GM12878 (cell line): ENCODE data around the gene ATG10. TPM values are rescaled to one million over a fixed set of nuclear protein-coding genes. Genes with fewer than 3 reads are reported as not detected.

Experiments used
- ATAC-seq: fragments of 200-7000 bp; cut with Tn5 transposase; 3 replicates; pipeline ENCODE4 v1.9.1; 2020; ENCODE audit warnings: mild to moderate bottlenecking, moderate library complexity
- BruUV-seq: library from RNA; stranded (reverse); fragments of 400-500 nt; replicated peaks from 2 replicates; lab custom pipeline; 2021; lab: Mats Ljungman, UMichigan
- CTCF ChIA-PET: fragments of 300-600 bp; sonication (Branson Sonifier 250); formaldehyde crosslinking; extraction: SDS; loops from one replicate; lab custom pipeline; 2021; ENCODE audit warnings: inconsistent platforms; lab: Yijun Ruan, JAX
- POLR2A ChIA-PET: fragments of 350-600 bp; formaldehyde crosslinking; extraction: SDS; loops from one replicate; lab custom pipeline; 2021; ENCODE audit warnings: inconsistent platforms; lab: Charles Lee
- RAD21 ChIA-PET: fragments of 300-600 bp; sonication (Branson Sonifier 250); formaldehyde crosslinking; loops from one replicate; lab custom pipeline; 2023; ENCODE audit warnings: antibody characterized with exemption; ENCODE audit not compliant: unreplicated experiment; lab: Charles Lee
- SMC1A ChIA-PET: fragments of 300-600 bp; sonication (Branson Sonifier 250); formaldehyde crosslinking; loops from one replicate; lab custom pipeline; 2023; ENCODE audit not compliant: unreplicated experiment, uncharacterized antibody; lab: Charles Lee
- DNase-seq: peaks from one replicate; pipeline ENCODE4 v3.0.0-alpha.2; 2011; ENCODE audit warnings: low read depth, low spot score
- FAIRE-seq: peaks from 3 replicates; lab custom pipeline; 2011; peaks lifted over from hg19 to GRCh38; lab: Jason Lieb, UNC
- H2AFZ ChIP-seq: 2 replicates; pipeline ENCODE4 v1.6.0; 2011; ENCODE audit warnings: low read depth, low read length, control low read depth; ENCODE audit not compliant: control insufficient read depth
- H3K27ac ChIP-seq: 2 replicates; pipeline ENCODE4 v1.5.1; 2011; ENCODE audit warnings: control low read depth; ENCODE audit not compliant: control insufficient read depth, insufficient read depth
- H3K27me3 ChIP-seq, 2 experiments: replicated peaks in 1 of 2; 2 replicates each; pipeline versions ENCODE4 v1.6.0 to v1.6.1; 2011; ENCODE audit warnings: low read length in 1 of 2; ENCODE audit not compliant: control insufficient read depth in 2 of 2, insufficient read depth in 2 of 2
- H3K36me3 ChIP-seq, 2 experiments: 2 replicates each; pipeline ENCODE4 v1.5.1; 2011; ENCODE audit warnings: low read length in 1 of 2; ENCODE audit not compliant: control insufficient read depth in 2 of 2, insufficient read depth in 2 of 2
- H3K4me1 ChIP-seq: 2 replicates; pipeline ENCODE4 v1.6.1; 2011; ENCODE audit warnings: mild to moderate bottlenecking, low read length, moderate library complexity, mixed read lengths; ENCODE audit not compliant: control insufficient read depth, insufficient read depth
- H3K4me2 ChIP-seq: 2 replicates; pipeline ENCODE4 v1.6.0; 2011; ENCODE audit warnings: control low read depth; ENCODE audit not compliant: control insufficient read depth, insufficient read depth
- H3K4me3 ChIP-seq: fragments of 200-600 bp; sonication (generic); 2 replicates; pipeline ENCODE4 v1.5.1; 2016
- H3K79me2 ChIP-seq: 2 replicates; pipeline ENCODE4 v1.6.0; 2011; ENCODE audit warnings: low read length; ENCODE audit not compliant: control insufficient read depth, insufficient read depth
- H3K9ac ChIP-seq: 2 replicates; pipeline ENCODE4 v1.8.0; 2011; ENCODE audit warnings: low read length, control low read depth, mixed read lengths; ENCODE audit not compliant: control insufficient read depth, insufficient read depth
- H3K9me3 ChIP-seq: replicated peaks from 3 replicates; pipeline ENCODE4 v1.5.1; 2011; ENCODE audit warnings: mild to moderate bottlenecking, low read length; ENCODE audit not compliant: control insufficient read depth, insufficient read depth
- H4K20me1 ChIP-seq: 2 replicates; pipeline ENCODE4 v1.6.0; 2011; ENCODE audit not compliant: control insufficient read depth, insufficient read depth
- BCL3 ChIP-seq: IDR thresholded peaks from 2 replicates; pipeline ENCODE4 v1.6.1; 2011; ENCODE audit warnings: borderline replicate concordance, low read depth, mild to moderate bottlenecking, moderate library complexity, low read length; ENCODE audit not compliant: insufficient read depth, poor library complexity, severe bottlenecking
- CEBPB ChIP-seq, 2 experiments: fragments of 150-350 bp in 1 of 2; IDR thresholded peaks; 2 replicates each; pipeline ENCODE4 v1.6.1; 2012 to 2014; ENCODE audit warnings: low read depth in 2 of 2, low read length in 2 of 2, borderline replicate concordance in 1 of 2, inconsistent platforms in 1 of 2
- GATAD2B ChIP-seq: fragments of 450-650 bp; conservative IDR thresholded peaks from 2 replicates; pipeline ENCODE4 v1.6.1; 2017; ENCODE audit warnings: low read depth, mild to moderate bottlenecking, moderate library complexity
- HCFC1 ChIP-seq: fragments of 150-350 bp; IDR thresholded peaks from 2 replicates; pipeline ENCODE4 v1.6.1; 2014; ENCODE audit warnings: low read length
- NBN ChIP-seq: fragments of 450-650 bp; IDR thresholded peaks from 2 replicates; pipeline ENCODE4 v1.6.1; 2016
- POLR2A ChIP-seq: IDR thresholded peaks from 2 replicates; pipeline ENCODE4 v1.6.1; 2011; ENCODE audit warnings: low read depth, mild to moderate bottlenecking, low read length
- RAD21 ChIP-seq: IDR thresholded peaks from 2 replicates; pipeline ENCODE4 v1.6.1; 2011; ENCODE audit warnings: mild to moderate bottlenecking, low read depth, low read length, moderate library complexity; ENCODE audit not compliant: insufficient read depth
- RELA ChIP-seq: fragments of 450-650 bp; IDR thresholded peaks from 2 replicates; pipeline ENCODE4 v1.8.0; 2014; ENCODE audit warnings: borderline replicate concordance; ENCODE audit not compliant: partially characterized antibody
- TARDBP ChIP-seq: IDR thresholded peaks from 2 replicates; pipeline ENCODE4 v1.6.1; 2016; ENCODE audit warnings: borderline replicate concordance
- ZZZ3 ChIP-seq: IDR thresholded peaks from 2 replicates; pipeline ENCODE4 v1.6.1; 2011; ENCODE audit warnings: low read depth; ENCODE audit not compliant: control insufficient read depth, insufficient read length
- WGBS: methylation state at CpG from one replicate; pipeline ENCODE4 v1.1.6; 2016; ENCODE audit warnings: low lambda C conversion rate; ENCODE audit not compliant: insufficient replicate concordance, insufficient coverage; ENCODE audit errors: missing lambda C conversion rate; 5-methylcytosine and 5-hydroxymethylcytosine counted together
- in situ Hi-C: fragments of 300-500 bp; cut with MboI; formaldehyde crosslinking; loops from 9 replicates; pipeline ENCODE4 v1.14.3; 2018; ENCODE audit warnings: mixed read lengths
- intact Hi-C: fragments of 100-400 bp; cut with micrococcal nuclease; formaldehyde crosslinking; loops from one replicate; pipeline ENCODE4 v1.14.2; 2022; ENCODE audit not compliant: unreplicated experiment
- polyA plus RNA-seq, 11 experiments: library from polyadenylated mRNA; depleted of rRNA in 4 of 11; unstranded in 6 of 11; stranded (reverse) in 5 of 11; fragments of >200 nt; fragmentation: Nextera tagmentation in 4 of 11; fragmentation: Illumina TruSeq in 1 of 11; extraction: Ambion mirVana in 4 of 11; extraction: Trizol in 1 of 11; gene quantifications; 1 replicate in 1 of 11; 2 replicates in 10 of 11; pipeline versions ENCODE4 v1.2.1 to v1.2.3, GENCODE V29; 2011 to 2016; ENCODE audit warnings: inconsistent platforms in 2 of 11, missing spikeins in 2 of 11, low read depth in 1 of 11
- total RNA-seq, 4 experiments: library from RNA; depleted of rRNA in 3 of 4; stranded (reverse); fragments of >200 nt in 3 of 4; fragmentation: Illumina TruSeq in 1 of 4; extraction: Trizol in 1 of 4; gene quantifications; 2 replicates each; pipeline versions ENCODE4 v1.2.1 to v1.2.3, GENCODE V29; 2013 to 2021

Gene ATG10
- total and polyA plus RNA-seq, 10 of the 15 experiments (the other 5 are each of a cell fraction or from before 2014, with no cell fraction given): 3.8 to 14.4 (median 6.5) TPM

DNA sequence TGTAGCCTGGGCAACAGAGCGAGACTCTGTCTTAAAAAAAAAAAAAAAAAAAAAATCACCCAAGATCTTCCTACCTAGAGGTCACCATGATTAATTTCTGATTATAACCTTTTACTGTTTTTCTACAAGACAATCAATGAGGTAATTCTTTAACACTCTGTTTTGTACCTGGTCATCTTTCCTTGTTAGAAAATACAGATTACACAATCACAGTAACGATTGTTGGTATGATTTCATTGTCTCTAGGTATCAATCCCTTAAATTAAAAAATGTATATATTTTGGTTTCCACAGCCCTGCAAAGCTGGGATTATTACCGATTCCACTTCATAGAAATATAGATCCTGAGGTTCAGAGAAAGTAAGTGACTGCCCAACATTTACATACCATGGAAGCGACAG, 8.3 kb upstream of the ATG10 start:
- no peak for DNase-seq
- in situ Hi-C loops: no loop called here
- CTCF ChIA-PET: no interaction called here

More for the DNA sequence above, 8.3 kb upstream of the ATG10 start:
- ChIA-PET RAD21 (no interaction called here), POLR2A (no interaction called here), SMC1A (interaction anchor here (0.9 kb wide), 1 partner anchor 201 kb away, joined by 3 read pairs; no protein-coding TSS in a partner anchor)
- Histone ChIP-seq H3K4me2 (no peak overlapping the region), H2AFZ (no peak overlapping the region), H3K9ac (no peak overlapping the region), H3K79me2 (no peaks in the 10 kb centered on the region), H3K36me3 (no peaks in the 10 kb centered on the region), H4K20me1 (no peaks in the 10 kb centered on the region), H3K4me3 (no peak overlapping the region), H3K4me1 (no peaks in the 10 kb centered on the region), H3K27ac (no peak overlapping the region), H3K27me3 (no peaks in the 10 kb centered on the region; a peak in 1 of 4 replicates), H3K9me3 (no peaks in the 10 kb centered on the region)
- BruUV-seq: no TSS peak
- ATAC-seq (no peak), FAIRE-seq (no peak)
- WGBS: 63% methylated on average over 4 of the region's 4 CpGs
- no peak for TF ChIP-seq TARDBP
- no peak for TF ChIP-seq ZZZ3
- no peak for TF ChIP-seq BCL3
- TF ChIP-seq HCFC1: no peak
- no peak for TF ChIP-seq NBN
- no peak for TF ChIP-seq CEBPB (IDR thresholded peaks at IDR 0.05; ENCODE audit: borderline replicate concordance in 1 of 2, low read depth in 2 of 2, low read length in 2 of 2)
- no peak for TF ChIP-seq GATAD2B
- TF ChIP-seq POLR2A: no peak
- TF ChIP-seq RAD21: no peak
- no peak for TF ChIP-seq RELA
- intact Hi-C loops: no loop called here
